Suprapubic skin (tissue), 4 donors: ENCODE results near the gene XG. TPM values are rescaled to one million over a fixed set of nuclear protein-coding genes. Genes with fewer than 3 reads are reported as not detected.
"Not testable (repeated sequence)": the region's sequence is repeated elsewhere in the genome, so short reads cannot be mapped to it uniquely, and the experiment has no call there.

ENCODE experiments used
- DNase-seq, 2 donors: peaks; one replicate each; pipeline ENCODE4 v3.0.0-alpha.2; 2019; ENCODE audit warnings: low spot score in 2 of 2
- H3K27ac ChIP-seq: fragments of 200-600 bp; sonication (generic); one replicate; pipeline ENCODE4 v1.5.1; 2019
- H3K27me3 ChIP-seq: fragments of 200-600 bp; sonication (generic); one replicate; pipeline ENCODE4 v1.5.1; 2019
- H3K36me3 ChIP-seq: fragments of 200-600 bp; sonication (generic); one replicate; pipeline ENCODE4 v1.5.1; 2019
- H3K4me1 ChIP-seq: fragments of 200-600 bp; sonication (generic); one replicate; pipeline ENCODE4 v1.5.1; 2019
- H3K4me3 ChIP-seq: fragments of 200-600 bp; sonication (generic); one replicate; pipeline ENCODE4 v1.5.1; 2019; ENCODE audit warnings: mild to moderate bottlenecking
- H3K9me3 ChIP-seq: fragments of 200-600 bp; sonication (generic); one replicate; pipeline ENCODE4 v1.5.1; 2019
- EP300 ChIP-seq: sonication (generic); formaldehyde crosslinking; IDR thresholded peaks from one replicate; pipeline ENCODE4 v1.6.1; 2017; ENCODE audit warnings: antibody characterized with exemption
- POLR2A ChIP-seq, 2 donors: fragments of 450-650 bp; IDR thresholded peaks; one replicate each; pipeline ENCODE4 v1.6.1; 2017; ENCODE audit warnings: antibody characterized with exemption in 2 of 2, mild to moderate bottlenecking in 2 of 2, moderate library complexity in 2 of 2
- POLR2AphosphoS5 ChIP-seq, 3 donors: sonication (generic); formaldehyde crosslinking; IDR thresholded peaks; one replicate each; pipeline ENCODE4 v1.6.1; 2017; ENCODE audit warnings: antibody characterized with exemption in 3 of 3
- WGBS: methylation state at CpG from one replicate; pipeline ENCODE4 v1.1.5; 2018; 5-methylcytosine and 5-hydroxymethylcytosine counted together
- total RNA-seq, 4 donors: library from RNA; depleted of rRNA; stranded (reverse); fragments of >200 nt; gene quantifications; one replicate each; pipeline ENCODE4 v1.1.0, GENCODE V29; 2016
- TF ChIP-seq, protein P1 (sequence below), 2 donors: fragments of 200-600 bp in 1 of 2; fragments of 450-650 bp in 1 of 2; sonication (generic) in 1 of 2; IDR thresholded peaks; one replicate each; pipeline ENCODE4 v1.5.1; 2016 to 2019; ENCODE audit warnings: antibody characterized with exemption in 2 of 2, mild to moderate bottlenecking in 1 of 2, moderate library complexity in 1 of 2

Gene XG
- total RNA-seq, 4 donors from 2014 or later: 17.7 to 75.4 (median 38.7) TPM

- Histone ChIP-seq H3K9me3 (no peaks in the 10 kb centered on the region), H3K27ac (no peak overlapping the region), H3K27me3 (no peaks in the 10 kb centered on the region), H3K4me3 (no peak overlapping the region), H3K36me3 (no peaks in the 10 kb centered on the region), H3K4me1 (no peaks in the 10 kb centered on the region)
- WGBS: 88% methylated on average over 10 of the region's 10 CpGs
- TF ChIP-seq EP300 (no peak), POLR2AphosphoS5 (IDR thresholded peaks at IDR 0.05) (no peak), POLR2A (IDR thresholded peaks at IDR 0.05) (no peak)
- TF ChIP-seq, protein P1, sequence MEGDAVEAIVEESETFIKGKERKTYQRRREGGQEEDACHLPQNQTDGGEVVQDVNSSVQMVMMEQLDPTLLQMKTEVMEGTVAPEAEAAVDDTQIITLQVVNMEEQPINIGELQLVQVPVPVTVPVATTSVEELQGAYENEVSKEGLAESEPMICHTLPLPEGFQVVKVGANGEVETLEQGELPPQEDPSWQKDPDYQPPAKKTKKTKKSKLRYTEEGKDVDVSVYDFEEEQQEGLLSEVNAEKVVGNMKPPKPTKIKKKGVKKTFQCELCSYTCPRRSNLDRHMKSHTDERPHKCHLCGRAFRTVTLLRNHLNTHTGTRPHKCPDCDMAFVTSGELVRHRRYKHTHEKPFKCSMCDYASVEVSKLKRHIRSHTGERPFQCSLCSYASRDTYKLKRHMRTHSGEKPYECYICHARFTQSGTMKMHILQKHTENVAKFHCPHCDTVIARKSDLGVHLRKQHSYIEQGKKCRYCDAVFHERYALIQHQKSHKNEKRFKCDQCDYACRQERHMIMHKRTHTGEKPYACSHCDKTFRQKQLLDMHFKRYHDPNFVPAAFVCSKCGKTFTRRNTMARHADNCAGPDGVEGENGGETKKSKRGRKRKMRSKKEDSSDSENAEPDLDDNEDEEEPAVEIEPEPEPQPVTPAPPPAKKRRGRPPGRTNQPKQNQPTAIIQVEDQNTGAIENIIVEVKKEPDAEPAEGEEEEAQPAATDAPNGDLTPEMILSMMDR (IDR thresholded peaks at IDR 0.05): no peak
- no peak for DNase-seq
These were observed 4.7 kb downstream of the XG start for GRCh38 chrX:2756548-2756947.

DNA sequence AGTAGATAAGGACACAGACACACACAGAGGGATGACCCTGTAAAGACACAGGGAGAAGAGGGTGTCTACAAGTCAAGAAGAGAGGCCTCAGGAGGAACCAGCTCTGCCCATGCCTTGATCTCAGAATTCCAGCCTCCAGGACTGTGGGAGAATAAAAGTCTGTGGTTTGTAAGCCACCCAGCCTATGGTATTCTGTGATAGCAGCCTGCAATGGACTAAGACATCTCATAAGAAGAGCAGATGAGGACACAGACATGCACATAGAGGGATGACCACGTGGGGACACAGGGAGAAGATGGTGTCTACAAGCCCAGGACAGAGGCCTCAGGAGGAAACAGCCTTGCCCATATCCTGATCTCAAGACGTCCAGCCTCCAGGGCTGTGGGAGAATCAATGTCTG is 9.4 kb downstream of the XG start:
- DNase-seq: no peak
- Histone ChIP-seq H3K36me3 (no peaks in the 10 kb centered on the region), H3K27ac (no peak overlapping the region), H3K4me1 (peaks cover 5% of the 10 kb centered on the region), H3K27me3 (no peaks in the 10 kb centered on the region), H3K9me3 (no peaks in the 10 kb centered on the region), H3K4me3 (no peak overlapping the region)
- 89% methylated on average over 2 of the region's 2 CpGs for WGBS
- TF ChIP-seq, protein P1 (IDR thresholded peaks at IDR 0.05): no peak
- TF ChIP-seq EP300: no peak
- TF ChIP-seq POLR2AphosphoS5 (IDR thresholded peaks at IDR 0.05): no peak
- no peak for TF ChIP-seq POLR2A (IDR thresholded peaks at IDR 0.05)

GRCh38 chrX:2762671-2763070 is 10.8 kb downstream of the XG start:
- not testable (repeated sequence) for H3K27me3 ChIP-seq, H3K27ac ChIP-seq, H3K36me3 ChIP-seq, H3K9me3 ChIP-seq, H3K4me3 ChIP-seq, DNase-seq
- WGBS: 72% methylated on average over 4 of the region's 4 CpGs
- H3K4me1 ChIP-seq: peaks cover 13% of the 10 kb centered on the region

DNA sequence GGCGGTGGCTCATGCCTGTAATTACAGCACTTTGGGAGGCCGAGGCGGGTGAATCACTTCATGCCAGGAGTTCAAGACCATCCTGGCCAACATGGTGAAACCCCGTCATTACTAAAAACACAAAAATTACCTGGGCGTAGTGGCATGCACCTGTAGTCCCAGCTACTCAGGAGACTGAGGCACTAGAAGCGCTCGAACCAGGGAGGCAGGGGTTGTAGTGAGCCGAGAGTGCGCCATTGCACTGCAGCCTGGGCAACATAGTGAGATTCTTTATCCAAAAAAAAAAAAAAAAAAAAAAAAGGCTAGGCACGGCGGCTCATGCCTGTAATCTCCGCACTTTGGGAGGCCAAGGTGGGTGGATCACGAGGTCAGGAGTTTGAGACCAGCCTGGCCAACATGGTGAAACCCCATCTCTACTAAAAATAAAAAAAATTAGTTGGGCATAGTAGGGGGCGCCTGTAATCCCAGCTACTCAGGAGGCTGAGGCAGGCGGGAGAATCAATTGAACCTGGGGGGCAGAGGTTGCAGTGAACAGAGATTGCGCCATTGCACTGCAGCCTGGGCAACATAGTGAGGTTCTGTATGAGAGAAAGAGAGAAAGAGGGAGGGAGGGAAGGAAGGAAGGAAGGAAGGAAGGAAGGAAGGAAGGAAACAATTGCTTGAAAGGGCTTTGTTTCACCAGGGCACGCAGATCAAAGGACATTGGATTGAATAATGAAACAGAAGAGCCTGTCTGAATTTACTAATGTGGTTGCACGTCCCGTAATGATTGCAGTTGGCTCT is 13.1 kb downstream of the XG start:
- not testable (repeated sequence) for H3K9me3 ChIP-seq, H3K27me3 ChIP-seq, H3K4me3 ChIP-seq, DNase-seq, H3K36me3 ChIP-seq
- 75% methylated on average over 18 of the region's 19 CpGs for WGBS
- peak overlapping the region; percentile 24 for H3K27ac ChIP-seq
- peaks cover 16% of the 10 kb centered on the region for H3K4me1 ChIP-seq

GRCh38 chrX:2765549-2765830 is 13.7 kb downstream of the XG start:
- WGBS: 85% methylated on average over 5 of the region's 5 CpGs
- no peaks in the 10 kb centered on the region for H3K9me3 ChIP-seq
- H3K4me1 ChIP-seq: peaks cover 16% of the 10 kb centered on the region
- DNase-seq: no peak
- no peak for TF ChIP-seq EP300
- TF ChIP-seq, protein P1 (IDR thresholded peaks at IDR 0.05): no peak
- TF ChIP-seq POLR2AphosphoS5 (IDR thresholded peaks at IDR 0.05): no peak
- no peak for TF ChIP-seq POLR2A (IDR thresholded peaks at IDR 0.05)
- no peak overlapping the region for H3K4me3 ChIP-seq
- no peaks in the 10 kb centered on the region for H3K36me3 ChIP-seq
- no peaks in the 10 kb centered on the region for H3K27me3 ChIP-seq
- peak overlapping the region; percentile 24 for H3K27ac ChIP-seq

DNA sequence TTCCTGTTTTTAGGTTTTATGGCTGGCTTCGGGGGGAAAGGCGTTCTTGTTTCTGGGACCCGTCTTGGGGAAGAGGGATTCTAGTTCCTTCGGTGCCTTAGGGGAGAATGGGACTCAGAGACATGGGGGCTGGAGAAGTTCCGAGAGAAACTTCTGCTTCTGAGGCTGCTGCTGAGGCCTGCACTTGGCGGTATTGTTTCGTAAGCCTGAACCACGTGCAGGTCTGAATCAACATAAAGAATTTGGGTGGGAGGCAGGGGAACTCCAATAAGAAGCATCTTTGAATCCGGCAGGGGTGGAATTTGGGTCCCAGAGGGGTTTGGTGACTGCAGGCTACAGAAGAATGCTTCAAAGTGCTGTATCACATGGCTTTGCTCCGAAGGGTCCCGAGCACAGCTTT is 15.1 kb downstream of the XG start:
- no peaks in the 10 kb centered on the region for H3K36me3 ChIP-seq
- DNase-seq: no peak
- TF ChIP-seq EP300 (no peak), POLR2A (IDR thresholded peaks at IDR 0.05) (no peak), POLR2AphosphoS5 (IDR thresholded peaks at IDR 0.05) (no peak)
- TF ChIP-seq, protein P1 (IDR thresholded peaks at IDR 0.05): no peak
- peaks cover 16% of the 10 kb centered on the region for H3K4me1 ChIP-seq
- WGBS: 74% methylated on average over 11 of the region's 11 CpGs
- H3K4me3 ChIP-seq: no peak overlapping the region
- H3K27ac ChIP-seq: peak overlapping the region; percentile 72
- no peaks in the 10 kb centered on the region for H3K9me3 ChIP-seq
- no peaks in the 10 kb centered on the region for H3K27me3 ChIP-seq
